Stimulated activated naive CD8-positive, alpha-beta T cell treated with anti-CD3 and anti-CD28 coated beads, Interleukin-15, Interleukin-2, amounts not matched to agents 100 ng/mL and 50 ng/mL, for 24 hours (primary cell): ENCODE data around the gene RABL3.
"Not testable (repeated sequence)": the region's sequence is repeated elsewhere in the genome, so short reads cannot be mapped to it uniquely, and the experiment has no call there.

Experiments used
- H3K27ac Mint-ChIP-seq: one replicate; pipeline ENCODE4 v1.8.0; 2021; ENCODE audit warnings: mild to moderate bottlenecking, mixed read lengths
- H3K27me3 Mint-ChIP-seq: one replicate; pipeline ENCODE4 v1.8.0; 2021; ENCODE audit warnings: mixed read lengths
- H3K36me3 Mint-ChIP-seq: one replicate; pipeline ENCODE4 v1.8.0; 2021; ENCODE audit warnings: low read depth, mixed read lengths
- H3K4me1 Mint-ChIP-seq: one replicate; pipeline ENCODE4 v1.8.0; 2021; ENCODE audit warnings: low read depth, mixed read lengths
- H3K4me3 Mint-ChIP-seq: one replicate; pipeline ENCODE4 v1.8.0; 2021; ENCODE audit warnings: mild to moderate bottlenecking, mixed read lengths
- H3K9me3 Mint-ChIP-seq: one replicate; pipeline ENCODE4 v1.8.0; 2021; ENCODE audit warnings: mixed read lengths

The RABL3 gene

DNA sequence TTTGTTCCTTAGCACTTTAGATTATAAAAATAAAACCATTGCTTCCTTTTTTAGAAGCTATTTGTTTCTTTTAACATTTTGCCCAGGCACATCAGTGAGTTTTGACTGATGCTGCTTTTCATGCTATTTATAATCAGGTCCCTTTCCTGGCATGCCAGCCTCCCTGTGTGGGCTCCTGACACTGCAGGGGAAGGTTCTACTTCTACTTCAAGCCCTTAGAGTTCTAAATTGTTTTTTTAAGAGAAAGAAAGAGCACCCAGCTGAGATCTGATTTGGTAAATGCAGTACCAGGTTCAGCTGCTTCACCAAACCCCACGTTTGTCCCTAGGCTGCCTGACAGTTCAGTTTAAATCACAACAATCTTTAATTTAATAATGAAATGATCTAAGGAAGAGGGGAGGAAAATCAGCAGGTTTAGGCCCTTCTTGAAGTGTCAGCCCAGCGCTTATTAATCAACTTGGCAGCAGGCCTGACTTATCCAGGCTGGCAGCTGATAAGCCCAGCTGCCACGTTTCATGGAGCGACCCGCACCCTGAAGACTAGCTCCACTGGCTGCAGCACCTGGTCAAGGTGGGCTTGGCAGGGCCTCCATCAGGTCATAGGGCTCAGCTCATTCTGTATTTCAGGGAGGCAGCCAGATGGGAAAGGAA, 89.3 kb downstream of the RABL3 start:
- no peak overlapping the region for H3K27ac Mint-ChIP-seq
- no peaks in the 10 kb centered on the region for H3K27me3 Mint-ChIP-seq
- no peak overlapping the region for H3K4me3 Mint-ChIP-seq
- H3K4me1 Mint-ChIP-seq: no peaks in the 10 kb centered on the region
- H3K36me3 Mint-ChIP-seq: no peaks in the 10 kb centered on the region
- no peaks in the 10 kb centered on the region for H3K9me3 Mint-ChIP-seq

GRCh38 chr3:120652281-120652680, 90.0 kb downstream of the RABL3 start:
- Mint-ChIP-seq H3K4me3 (no peak overlapping the region), H3K27ac (no peak overlapping the region), H3K4me1 (no peaks in the 10 kb centered on the region), H3K27me3 (no peaks in the 10 kb centered on the region), H3K36me3 (no peaks in the 10 kb centered on the region), H3K9me3 (no peaks in the 10 kb centered on the region)

DNA sequence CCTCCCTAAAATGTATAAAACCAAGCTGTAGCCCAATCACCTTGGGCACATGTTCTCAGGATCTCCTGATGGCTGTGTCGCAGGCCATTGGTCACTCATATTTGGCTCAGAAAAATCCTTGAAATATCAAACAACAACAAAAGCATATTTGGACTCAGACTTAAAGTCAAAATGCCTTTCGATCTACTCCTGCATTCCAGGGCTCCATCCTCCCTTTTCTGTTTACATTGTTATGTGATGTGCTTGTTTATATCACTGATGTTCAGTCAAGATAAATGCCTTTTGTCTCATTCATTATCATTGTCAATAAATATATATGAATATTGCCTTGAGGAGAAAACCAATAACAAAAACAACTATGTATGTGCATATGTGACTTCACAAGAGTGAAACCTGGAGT, 92.0 kb downstream of the RABL3 start:
- H3K27me3 Mint-ChIP-seq: no peaks in the 10 kb centered on the region

GRCh38 chr3:120649830-120650233, 92.5 kb downstream of the RABL3 start:
- Mint-ChIP-seq H3K4me3 (no peak overlapping the region), H3K4me1 (no peaks in the 10 kb centered on the region), H3K36me3 (no peaks in the 10 kb centered on the region), H3K9me3 (no peaks in the 10 kb centered on the region), H3K27ac (no peak overlapping the region), H3K27me3 (no peaks in the 10 kb centered on the region)

More for the DNA sequence above, 92.0 kb downstream of the RABL3 start:
- Mint-ChIP-seq H3K27ac (no peak overlapping the region), H3K9me3 (no peaks in the 10 kb centered on the region), H3K4me3 (no peak overlapping the region), H3K4me1 (no peaks in the 10 kb centered on the region), H3K36me3 (no peaks in the 10 kb centered on the region)

GRCh38 chr3:120648290-120648689, 94.0 kb downstream of the RABL3 start:
- H3K27me3 Mint-ChIP-seq: no peaks in the 10 kb centered on the region
- no peak overlapping the region for H3K4me3 Mint-ChIP-seq
- no peaks in the 10 kb centered on the region for H3K36me3 Mint-ChIP-seq

DNA sequence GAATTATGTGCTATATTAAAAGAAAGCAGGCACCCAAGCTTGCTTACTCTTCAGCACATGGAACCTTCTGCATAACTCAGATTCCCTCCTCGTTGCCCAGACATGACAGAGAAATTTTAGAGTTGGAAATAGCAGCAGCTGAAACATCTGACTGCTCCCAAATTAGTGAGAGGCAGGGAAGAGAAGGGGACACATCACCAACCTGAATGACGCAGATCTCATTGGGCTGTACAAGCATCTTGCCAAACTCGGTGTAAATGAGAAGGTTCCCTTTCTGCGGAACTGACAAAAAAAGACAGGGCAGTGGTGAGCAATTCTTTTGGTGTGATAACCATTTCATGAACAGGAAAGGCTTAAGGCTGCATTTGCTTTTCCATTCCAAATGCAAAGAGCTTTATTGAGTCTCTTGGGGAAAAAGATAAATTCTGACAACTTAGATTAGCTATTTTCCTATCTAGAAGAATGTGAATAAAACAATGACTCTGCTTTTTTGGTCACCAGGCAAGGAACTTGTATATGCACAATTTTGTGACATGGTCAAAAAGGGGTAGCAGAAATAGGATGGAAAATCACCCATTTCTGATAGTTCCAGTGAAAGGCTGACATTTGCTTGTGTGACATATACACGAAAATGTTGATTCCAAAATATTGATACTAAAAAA, 95.4 kb downstream of the RABL3 start:
- H3K4me3 Mint-ChIP-seq: no peak overlapping the region
- H3K9me3 Mint-ChIP-seq: no peaks in the 10 kb centered on the region
- no peaks in the 10 kb centered on the region for H3K27me3 Mint-ChIP-seq
- H3K27ac Mint-ChIP-seq: no peak overlapping the region
- no peaks in the 10 kb centered on the region for H3K36me3 Mint-ChIP-seq
- peaks cover 3% of the 10 kb centered on the region for H3K4me1 Mint-ChIP-seq

More at GRCh38 chr3:120648290-120648689, 94.0 kb downstream of the RABL3 start:
- Mint-ChIP-seq H3K9me3 (no peaks in the 10 kb centered on the region), H3K4me1 (no peaks in the 10 kb centered on the region), H3K27ac (no peak overlapping the region)

- Mint-ChIP-seq H3K27ac (no peak overlapping the region), H3K27me3 (no peaks in the 10 kb centered on the region), H3K9me3 (no peaks in the 10 kb centered on the region), H3K36me3 (no peaks in the 10 kb centered on the region), H3K4me3 (no peak overlapping the region), H3K4me1 (peaks cover 3% of the 10 kb centered on the region)
Observed at GRCh38 chr3:120645083-120645845, 97.1 kb downstream of the RABL3 start.

DNA sequence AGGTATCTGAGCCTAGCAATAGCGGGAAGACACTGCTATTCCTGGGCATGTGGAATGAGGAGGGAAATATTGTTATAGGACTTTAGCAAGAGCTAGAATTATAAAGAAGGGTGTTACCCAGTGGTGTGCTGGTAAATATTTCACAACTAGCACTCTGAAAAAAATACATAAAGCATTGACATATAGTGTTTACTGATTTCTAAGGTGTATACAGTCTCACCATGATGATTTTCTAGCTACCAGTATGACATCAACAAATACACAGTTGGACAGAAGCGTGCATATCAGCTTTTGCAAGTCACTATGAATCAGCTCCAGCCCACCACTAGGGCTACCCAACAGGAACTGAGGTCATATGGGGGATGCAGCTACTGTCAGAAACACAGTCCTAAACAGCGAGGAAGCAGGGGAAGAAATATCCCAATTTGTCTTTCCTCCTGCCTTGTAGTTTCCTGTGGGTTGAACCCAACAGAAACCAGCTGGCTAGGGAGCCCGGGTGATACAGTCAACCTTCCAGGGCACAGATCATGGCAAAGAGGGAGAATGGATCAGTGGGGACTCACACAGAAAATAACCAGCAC, 99.9 kb downstream of the RABL3 start:
- no peak overlapping the region for H3K4me3 Mint-ChIP-seq
- H3K36me3 Mint-ChIP-seq: no peaks in the 10 kb centered on the region
- H3K27me3 Mint-ChIP-seq: no peaks in the 10 kb centered on the region
- H3K9me3 Mint-ChIP-seq: peaks cover 5% of the 10 kb centered on the region
- H3K27ac Mint-ChIP-seq: peak overlapping the region; percentile 56
- H3K4me1 Mint-ChIP-seq: peaks cover 3% of the 10 kb centered on the region

DNA sequence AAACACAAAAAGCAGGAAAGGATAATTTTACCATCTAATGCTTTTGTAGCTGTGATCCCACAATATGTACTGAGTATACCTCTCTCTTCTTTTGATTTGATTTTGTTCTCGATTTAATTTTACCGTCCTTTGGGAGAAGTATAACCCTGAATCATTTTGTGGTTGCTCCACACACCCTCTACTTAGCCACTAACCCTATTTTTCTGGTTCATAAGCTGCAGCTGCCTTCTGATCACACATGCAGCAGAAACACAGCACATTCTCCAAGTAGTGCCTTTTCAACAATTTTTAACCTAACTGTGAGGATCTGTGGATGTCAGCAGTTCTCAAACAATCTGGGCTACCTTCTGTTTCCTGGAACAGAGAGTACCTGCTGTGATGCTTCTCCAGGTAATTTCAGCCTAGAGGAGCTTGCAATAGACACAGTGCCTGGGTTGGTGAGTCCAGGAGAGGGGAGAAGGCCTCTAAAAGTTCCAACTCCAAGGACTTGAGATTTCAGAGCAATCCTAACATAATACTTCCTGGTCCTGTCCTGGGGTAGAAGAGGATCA, 100.5 kb downstream of the RABL3 start:
- no peak overlapping the region for H3K27ac Mint-ChIP-seq
- H3K4me1 Mint-ChIP-seq: peaks cover 3% of the 10 kb centered on the region
- H3K9me3 Mint-ChIP-seq: peaks cover 5% of the 10 kb centered on the region
- H3K36me3 Mint-ChIP-seq: no peaks in the 10 kb centered on the region
- H3K27me3 Mint-ChIP-seq: no peaks in the 10 kb centered on the region
- H3K4me3 Mint-ChIP-seq: no peak overlapping the region

- H3K36me3 Mint-ChIP-seq: no peaks in the 10 kb centered on the region
- H3K27ac Mint-ChIP-seq: no peak overlapping the region
- H3K4me1 Mint-ChIP-seq: peaks cover 3% of the 10 kb centered on the region
- H3K4me3 Mint-ChIP-seq: no peak overlapping the region
- H3K27me3 Mint-ChIP-seq: no peaks in the 10 kb centered on the region
- H3K9me3 Mint-ChIP-seq: peaks cover 5% of the 10 kb centered on the region
Observed at GRCh38 chr3:120640231-120640630, 102.1 kb downstream of the RABL3 start.

GRCh38 chr3:120638820-120639219, 103.5 kb downstream of the RABL3 start:
- not testable (repeated sequence) for H3K4me1 Mint-ChIP-seq, H3K27me3 Mint-ChIP-seq, H3K27ac Mint-ChIP-seq, H3K9me3 Mint-ChIP-seq, H3K4me3 Mint-ChIP-seq, H3K36me3 Mint-ChIP-seq

DNA sequence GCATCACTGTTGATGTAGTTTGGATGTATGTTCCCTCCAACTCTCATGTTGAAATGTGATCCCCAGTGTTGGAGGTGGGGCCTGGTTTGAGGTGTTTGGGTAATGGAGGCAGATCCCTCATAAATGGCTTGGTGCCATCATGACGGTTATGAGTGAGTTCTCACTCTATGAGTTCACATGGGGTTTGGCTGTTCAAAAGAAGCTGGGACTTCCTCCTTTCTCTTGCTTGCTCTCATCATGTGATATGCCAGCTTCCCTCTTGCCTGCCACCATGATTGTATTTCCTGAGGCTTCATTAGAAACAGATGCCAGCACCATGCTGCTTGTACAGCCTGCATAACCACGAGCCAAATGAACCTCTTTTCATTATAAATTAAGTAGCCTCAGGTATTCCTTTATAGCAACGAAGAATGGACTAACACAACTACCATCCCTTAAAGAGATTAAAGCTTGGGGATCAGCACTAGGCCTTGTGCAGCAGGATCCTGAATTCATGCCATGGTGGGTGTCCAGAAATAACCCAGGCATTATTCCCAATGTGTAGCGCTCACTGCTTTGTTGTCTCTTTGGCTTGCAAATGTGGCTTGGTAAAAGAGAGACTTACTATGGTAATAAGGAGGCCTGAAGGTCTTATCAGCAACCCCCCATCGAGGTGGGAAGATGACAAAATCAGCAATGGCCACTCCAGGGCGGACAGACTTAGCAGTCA, 104.3 kb downstream of the RABL3 start:
- Mint-ChIP-seq H3K36me3 (no peaks in the 10 kb centered on the region), H3K4me1 (peaks cover 3% of the 10 kb centered on the region), H3K9me3 (peaks cover 5% of the 10 kb centered on the region), H3K4me3 (no peak overlapping the region), H3K27me3 (no peaks in the 10 kb centered on the region), H3K27ac (no peak overlapping the region)

- H3K4me1 Mint-ChIP-seq: no peaks in the 10 kb centered on the region
- H3K27me3 Mint-ChIP-seq: no peaks in the 10 kb centered on the region
- no peak overlapping the region for H3K4me3 Mint-ChIP-seq
- peaks cover 5% of the 10 kb centered on the region for H3K9me3 Mint-ChIP-seq
- H3K27ac Mint-ChIP-seq: no peak overlapping the region
- H3K36me3 Mint-ChIP-seq: no peaks in the 10 kb centered on the region
Observed at GRCh38 chr3:120636795-120637401, 105.4 kb downstream of the RABL3 start.
